A673 (cell line): ENCODE data around the gene ANK2. TPM values are rescaled to one million over a fixed set of nuclear protein-coding genes. Genes with fewer than 3 reads are reported as not detected.

Experiments used
- BruUV-seq: library from RNA; stranded (reverse); fragments of 400-500 nt; replicated peaks from 2 replicates; lab custom pipeline; 2021; lab: Mats Ljungman, UMichigan
- CTCF ChIA-PET: fragments of 300-600 bp; sonication (Branson Sonifier 250); formaldehyde crosslinking; loops from one replicate; lab custom pipeline; 2022; ENCODE audit warnings: antibody characterized with exemption; lab: Charles Lee
- POLR2A ChIA-PET: fragments of 300-600 bp; sonication (Branson Sonifier 250); formaldehyde crosslinking; loops from one replicate; lab custom pipeline; 2022; ENCODE audit warnings: antibody characterized with exemption; ENCODE audit not compliant: low non-redundant PET; lab: Charles Lee
- DNase-seq: peaks from one replicate; pipeline ENCODE4 v3.0.0-alpha.2; 2015; ENCODE audit warnings: low spot score
- H3K27ac ChIP-seq: fragments of 200-600 bp; sonication (generic); 2 replicates; pipeline ENCODE4 v1.5.1; 2016; ENCODE audit warnings: mixed run types, low read depth, mild to moderate bottlenecking, mixed read lengths, antibody characterized with exemption, low read length; ENCODE audit not compliant: poor library complexity, severe bottlenecking
- H3K27me3 ChIP-seq: fragments of 200-600 bp; sonication (generic); replicated peaks from 2 replicates; pipeline ENCODE4 v1.6.1; 2017; ENCODE audit warnings: mixed run types, low read depth, mild to moderate bottlenecking, mixed read lengths, antibody characterized with exemption, low read length; ENCODE audit not compliant: insufficient read depth, poor library complexity
- H3K36me3 ChIP-seq: fragments of 200-600 bp; sonication (generic); 2 replicates; pipeline ENCODE4 v1.6.1; 2016; ENCODE audit warnings: mixed run types, mild to moderate bottlenecking, mixed read lengths, antibody characterized with exemption, low read length; ENCODE audit not compliant: insufficient read depth, poor library complexity, severe bottlenecking
- H3K4me1 ChIP-seq: fragments of 200-600 bp; sonication (generic); 2 replicates; pipeline ENCODE4 v1.6.1; 2017; ENCODE audit warnings: mixed run types, mild to moderate bottlenecking, mixed read lengths, antibody characterized with exemption, low read length; ENCODE audit not compliant: insufficient read depth, poor library complexity, severe bottlenecking
- H3K4me3 ChIP-seq: fragments of 200-600 bp; sonication (generic); 2 replicates; pipeline ENCODE4 v1.5.1; 2016; ENCODE audit warnings: low read depth, mixed run types, mild to moderate bottlenecking, mixed read lengths, low read length; ENCODE audit not compliant: poor library complexity, severe bottlenecking
- H3K9me3 ChIP-seq: fragments of 200-600 bp; sonication (generic); 2 replicates; pipeline ENCODE4 v1.6.1; 2016; ENCODE audit warnings: mixed run types, low read depth, mild to moderate bottlenecking, mixed read lengths, antibody characterized with exemption, low read length; ENCODE audit not compliant: poor library complexity, severe bottlenecking
- CTCF ChIP-seq: fragments of 300-800, 200-600 bp; sonication (generic); conservative IDR thresholded peaks from 2 replicates; pipeline ENCODE4 v1.5.1; 2017; ENCODE audit warnings: low read depth, mild to moderate bottlenecking, antibody characterized with exemption, low read length, moderate library complexity, mixed read lengths
- EZH2 ChIP-seq: fragments of 200-600 bp; sonication (generic); IDR thresholded peaks from 2 replicates; pipeline ENCODE4 v1.6.1; 2017; ENCODE audit warnings: borderline replicate concordance, low read depth, mild to moderate bottlenecking, mixed read lengths, antibody characterized with exemption, low read length; ENCODE audit not compliant: poor library complexity, severe bottlenecking
- intact Hi-C: fragments of 100-400 bp; cut with micrococcal nuclease; formaldehyde crosslinking; loops from one replicate; pipeline ENCODE4 v1.10.0; 2022; ENCODE audit not compliant: unreplicated experiment
- total RNA-seq: library from RNA; stranded (reverse); gene quantifications from 2 replicates; pipeline ENCODE4 v1.2.3, GENCODE V29; 2021

ANK2 gene
- total RNA-seq, 1 experiment from 2014 or later = 12.7 TPM

DNA sequence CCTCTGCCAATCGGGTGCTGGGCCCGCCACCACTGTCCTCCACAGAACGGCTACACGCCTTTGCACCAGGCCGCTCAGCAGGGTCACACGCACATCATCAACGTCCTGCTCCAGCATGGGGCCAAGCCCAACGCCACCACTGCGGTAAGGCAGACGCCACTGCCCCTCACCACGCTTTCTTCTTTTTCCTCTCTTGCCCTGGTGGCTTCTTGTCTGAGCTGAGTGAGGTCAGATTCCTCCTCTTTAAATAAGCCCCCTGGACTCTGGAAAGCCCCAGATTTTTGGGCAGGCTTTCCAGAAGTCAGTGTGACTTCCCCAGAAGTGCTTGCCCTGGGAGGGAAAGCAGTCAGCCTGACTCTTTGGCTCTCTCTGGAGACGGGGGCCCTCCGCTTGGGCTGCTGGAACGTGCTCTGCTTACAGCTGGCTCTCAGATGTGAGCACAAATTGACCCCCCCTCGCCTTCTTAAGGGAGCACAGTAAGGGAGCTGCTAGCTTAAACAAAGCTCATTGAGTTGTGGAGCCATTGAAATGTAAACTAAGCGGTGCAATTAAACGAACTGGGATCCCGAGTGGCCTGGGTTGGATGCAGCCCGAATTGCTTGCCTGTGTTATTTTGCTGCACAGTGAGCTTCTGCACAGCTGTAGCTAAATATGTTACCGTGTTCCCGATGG, 243.1 kb downstream of the ANK2 start:
- Histone ChIP-seq H3K27me3 (no peaks in the 10 kb centered on the region), H3K4me1 (peaks cover 32% of the 10 kb centered on the region), H3K4me3 (no peak overlapping the region), H3K27ac (no peak overlapping the region), H3K9me3 (no peaks in the 10 kb centered on the region), H3K36me3 (no peaks in the 10 kb centered on the region)
- ChIA-PET CTCF (interaction anchor here (0.6 kb wide), 1 partner anchor 601 kb away, joined by 3 read pairs; no protein-coding TSS in a partner anchor), POLR2A (no interaction called here)
- BruUV-seq = no TSS peak
- intact Hi-C loops = no loop called here
- TF ChIP-seq EZH2 (no peak), CTCF (no peak)
- no peak for DNase-seq

DNA sequence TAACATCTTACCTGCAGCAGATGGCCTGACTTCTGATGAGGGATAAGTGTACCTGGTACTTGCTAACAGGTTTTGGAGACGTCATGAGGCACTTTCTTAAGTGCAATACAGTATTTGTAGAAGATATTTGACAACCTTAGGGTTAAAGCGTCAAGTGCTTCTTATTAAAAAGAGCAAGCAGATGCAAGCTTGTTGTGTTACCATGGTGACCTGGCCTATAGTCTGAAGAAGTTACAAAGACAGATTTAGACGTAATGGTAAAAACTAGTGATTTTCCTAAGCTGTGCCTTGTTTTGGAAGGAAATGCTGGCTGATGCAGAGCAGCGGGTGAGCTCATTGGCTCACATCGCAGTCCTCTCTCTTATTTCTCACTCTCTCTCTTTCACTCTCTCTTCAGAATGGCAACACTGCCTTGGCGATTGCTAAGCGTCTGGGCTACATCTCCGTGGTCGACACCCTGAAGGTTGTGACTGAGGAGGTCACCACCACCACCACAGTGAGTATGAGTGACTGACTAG, 243.6 kb downstream of the ANK2 start:
- no peak for TF ChIP-seq CTCF
- TF ChIP-seq EZH2 = no peak
- H3K4me3 ChIP-seq = no peak overlapping the region
- intact Hi-C loops = no loop called here
- ChIA-PET CTCF (interaction anchor here (0.6 kb wide), 1 partner anchor 600 kb away, joined by 3 read pairs; no protein-coding TSS in a partner anchor), POLR2A (no interaction called here)
- BruUV-seq = no TSS peak
- DNase-seq = no peak
- H3K27ac ChIP-seq = no peak overlapping the region
- H3K9me3 ChIP-seq = no peaks in the 10 kb centered on the region
- H3K27me3 ChIP-seq = no peaks in the 10 kb centered on the region
- no peaks in the 10 kb centered on the region for H3K36me3 ChIP-seq
- H3K4me1 ChIP-seq = peaks cover 32% of the 10 kb centered on the region

- CTCF ChIA-PET = no interaction called here
- H3K9me3 ChIP-seq = no peaks in the 10 kb centered on the region
- TF ChIP-seq CTCF (no peak), EZH2 (no peak)
- intact Hi-C loops = loop anchor here (2.0 kb wide), 1 partner anchor 467 kb away; the partner anchor contains the start of gene CAMK2D
- H3K4me1 ChIP-seq = peaks cover 32% of the 10 kb centered on the region
- POLR2A ChIA-PET = no interaction called here
- no peak overlapping the region for H3K27ac ChIP-seq
- H3K4me3 ChIP-seq = no peak overlapping the region
- BruUV-seq = no TSS peak
- no peaks in the 10 kb centered on the region for H3K27me3 ChIP-seq
- DNase-seq = no peak
- H3K36me3 ChIP-seq = no peaks in the 10 kb centered on the region
Measured at GRCh38 chr4:113293674-113294073, 244.2 kb downstream of the ANK2 start.
